HEK293 (cell line): ENCODE results near the gene ZNF79.

Experiments used
- CTCF ChIA-PET: fragments of 350-600 bp; formaldehyde crosslinking; extraction: SDS; loops from one replicate; lab custom pipeline; 2021; ENCODE audit warnings: antibody characterized with exemption; lab: Yijun Ruan, JAX
- POLR2A ChIA-PET: fragments of 300-600 bp; formaldehyde crosslinking; extraction: SDS; loops from one replicate; lab custom pipeline; 2020; ENCODE audit warnings: antibody characterized with exemption, inconsistent platforms; lab: Yijun Ruan, JAX
- H3K27ac ChIP-seq: fragments of 200-500 bp; sonication (Bioruptor generic); 2 replicates; pipeline ENCODE4 v1.5.1; 2014; ENCODE audit warnings: low read depth, low read length, control low read depth, inconsistent platforms; ENCODE audit errors: extremely low read depth
- H3K36me3 ChIP-seq, 2 experiments: fragments of 200-500 bp in 1 of 2; sonication (Bioruptor generic) in 1 of 2; 1 replicate in 1 of 2; 2 replicates in 1 of 2; pipeline ENCODE4 v1.5.1; 2014 to 2017; ENCODE audit warnings: inconsistent platforms in 2 of 2, low read length in 2 of 2; ENCODE audit not compliant: control insufficient read depth in 2 of 2, insufficient read depth in 1 of 2
- H3K4me1 ChIP-seq: fragments of 200-500 bp; sonication (Bioruptor generic); 2 replicates; pipeline ENCODE4 v1.5.1; 2014; ENCODE audit warnings: mild to moderate bottlenecking, low read length, inconsistent platforms; ENCODE audit not compliant: control insufficient read depth, insufficient read depth
- H3K4me3 ChIP-seq: 2 replicates; pipeline ENCODE4 v1.5.1; 2011; ENCODE audit warnings: low read depth, mild to moderate bottlenecking, control low read depth, low read length, moderate library complexity
- H3K9me3 ChIP-seq: fragments of 200-500 bp; sonication (Bioruptor generic); 2 replicates; pipeline ENCODE4 v1.5.1; 2014; ENCODE audit warnings: low read depth, low read length, inconsistent platforms; ENCODE audit not compliant: control insufficient read depth, insufficient read depth
- ATF2 ChIP-seq: fragments of 450-650 bp; formaldehyde crosslinking; IDR thresholded peaks from 2 replicates; pipeline ENCODE4 v1.5.1; 2016; ENCODE audit warnings: missing biosample characterization, missing genetic modification characterization, low read depth
- GLI2 ChIP-seq: fragments of 450-650 bp; formaldehyde crosslinking; IDR thresholded peaks from 2 replicates; pipeline ENCODE4; 2017; ENCODE audit warnings: missing biosample characterization, missing genetic modification characterization, low read depth, borderline replicate concordance
- IKZF3 ChIP-seq: fragments of 450-650 bp; IDR thresholded peaks from 2 replicates; pipeline ENCODE4 v1.5.0; 2018; ENCODE audit warnings: missing biosample characterization, mild to moderate bottlenecking, missing genetic modification characterization, moderate library complexity
- KLF8 ChIP-seq: fragments of 450-650 bp; formaldehyde crosslinking; IDR thresholded peaks from 2 replicates; pipeline ENCODE4 v1.5.1; 2016; ENCODE audit warnings: missing biosample characterization, missing genetic modification characterization
- MEIS1 ChIP-seq: sonication (generic); formaldehyde crosslinking; IDR thresholded peaks from 2 replicates; pipeline ENCODE4 v1.8.1; 2022; ENCODE audit warnings: missing genetic modification reagents, mild to moderate bottlenecking, borderline replicate concordance
- PRDM1 ChIP-seq: fragments of 450-650 bp; formaldehyde crosslinking; IDR thresholded peaks from 2 replicates; pipeline ENCODE4; 2016; ENCODE audit warnings: missing biosample characterization, missing genetic modification characterization
- REST ChIP-seq: fragments of 450-650 bp; formaldehyde crosslinking; IDR thresholded peaks from 2 replicates; pipeline ENCODE4 v1.5.1; 2016; ENCODE audit warnings: missing biosample characterization, missing genetic modification characterization
- TCF7L2 ChIP-seq: IDR thresholded peaks from 2 replicates; pipeline ENCODE4 v1.6.1; 2011; ENCODE audit warnings: low read depth, mild to moderate bottlenecking, inconsistent platforms, low read length, moderate library complexity, borderline replicate concordance
- YY2 ChIP-seq: fragments of 450-650 bp; formaldehyde crosslinking; IDR thresholded peaks from 2 replicates; pipeline ENCODE4 v1.5.1; 2016; ENCODE audit warnings: missing biosample characterization, missing genetic modification characterization
- ZBTB21 ChIP-seq: fragments of 450-650 bp; formaldehyde crosslinking; IDR thresholded peaks from 2 replicates; pipeline ENCODE4 v1.5.1; 2017; ENCODE audit warnings: missing biosample characterization, missing genetic modification characterization
- ZBTB48 ChIP-seq: fragments of 450-650 bp; formaldehyde crosslinking; IDR thresholded peaks from 2 replicates; pipeline ENCODE4 v1.5.1; 2016; ENCODE audit warnings: missing biosample characterization, missing genetic modification characterization
- ZBTB6 ChIP-seq: fragments of 450-650 bp; formaldehyde crosslinking; IDR thresholded peaks from 2 replicates; pipeline ENCODE4 v1.5.1; 2017; ENCODE audit warnings: missing biosample characterization, missing genetic modification characterization
- ZNF10 ChIP-seq: fragments of 450-650 bp; formaldehyde crosslinking; IDR thresholded peaks from 2 replicates; pipeline ENCODE4 v1.5.1; 2017; ENCODE audit warnings: missing biosample characterization, missing genetic modification characterization
- ZNF157 ChIP-seq: fragments of 450-650 bp; formaldehyde crosslinking; IDR thresholded peaks from 2 replicates; pipeline ENCODE4 v1.5.1; 2016; ENCODE audit warnings: missing biosample characterization, missing genetic modification characterization
- ZNF184 ChIP-seq: fragments of 450-650 bp; IDR thresholded peaks from 2 replicates; pipeline ENCODE4 v1.5.1; 2018; ENCODE audit warnings: missing biosample characterization, mild to moderate bottlenecking, missing genetic modification characterization
- ZNF202 ChIP-seq: fragments of 450-650 bp; formaldehyde crosslinking; IDR thresholded peaks from 2 replicates; pipeline ENCODE4 v1.5.1; 2016; ENCODE audit warnings: missing biosample characterization, missing genetic modification characterization, borderline replicate concordance
- ZNF335 ChIP-seq: fragments of 450-650 bp; formaldehyde crosslinking; conservative IDR thresholded peaks from 2 replicates; pipeline ENCODE4 v1.5.1; 2016; ENCODE audit warnings: missing biosample characterization, missing genetic modification characterization
- ZNF513 ChIP-seq: fragments of 450-650 bp; IDR thresholded peaks from 2 replicates; pipeline ENCODE4 v1.5.1; 2018; ENCODE audit warnings: missing biosample characterization, missing genetic modification characterization
- ZNF561 ChIP-seq: fragments of 450-650 bp; IDR thresholded peaks from 2 replicates; pipeline ENCODE4 v1.5.1; 2018; ENCODE audit warnings: missing biosample characterization, missing genetic modification characterization, borderline replicate concordance
- ZNF600 ChIP-seq: fragments of 450-650 bp; formaldehyde crosslinking; IDR thresholded peaks from 2 replicates; pipeline ENCODE4 v1.5.1; 2016; ENCODE audit warnings: missing biosample characterization, missing genetic modification characterization
- ZNF610 ChIP-seq: fragments of 450-650 bp; formaldehyde crosslinking; IDR thresholded peaks from 2 replicates; pipeline ENCODE4 v1.5.1; 2016; ENCODE audit warnings: missing biosample characterization, missing genetic modification characterization, borderline replicate concordance
- ZNF654 ChIP-seq: fragments of 450-650 bp; formaldehyde crosslinking; IDR thresholded peaks from 2 replicates; pipeline ENCODE4 v1.5.1; 2016; ENCODE audit warnings: low read depth, missing biosample characterization, missing genetic modification characterization
- ZNF704 ChIP-seq: fragments of 450-650 bp; formaldehyde crosslinking; IDR thresholded peaks from 2 replicates; pipeline ENCODE4 v1.5.1; 2016; ENCODE audit warnings: missing biosample characterization, missing genetic modification characterization
- ZNF76 ChIP-seq: fragments of 450-650 bp; formaldehyde crosslinking; IDR thresholded peaks from 2 replicates; pipeline ENCODE4; 2016; ENCODE audit warnings: low read depth, missing biosample characterization, missing genetic modification characterization, borderline replicate concordance
- ZNF830 ChIP-seq: fragments of 450-650 bp; IDR thresholded peaks from 2 replicates; pipeline ENCODE4 v1.5.0; 2018; ENCODE audit warnings: missing biosample characterization, missing genetic modification characterization, low read depth, mild to moderate bottlenecking, moderate library complexity

Gene ZNF79

GRCh38 chr9:127446713-127447415 lies 22.7 kb downstream of the ZNF79 start:
- POLR2A ChIA-PET, result interaction anchor here (0.7 to 2.4 kb wide), 6 partner anchors 12 to 222 kb away, joined by 3 to 10 read pairs (median 5); partner anchors contain the start of gene ZNF79

GRCh38 chr9:127447416-127448111 lies 23.4 kb downstream of the ZNF79 start:
- Histone ChIP-seq H3K27ac (no peak overlapping the region), H3K4me3 (no peak overlapping the region)
- POLR2A ChIA-PET, result interaction anchor here (0.7 to 2.4 kb wide), 7 partner anchors 12 to 233 kb away, joined by 3 to 10 read pairs (median 5); partner anchors contain the start of gene ZNF79
- no peak for TF ChIP-seq GLI2 (tag by site-specific recombination)
- TF ChIP-seq YY2 (tag by site-specific recombination), result no peak
- TF ChIP-seq ZNF157 (tag by site-specific recombination), result no peak
- TF ChIP-seq MEIS1 (CRISPR knock-in tag), result no peak
- TF ChIP-seq ZBTB21 (tag by site-specific recombination), result peak; percentile 91
- no peak for TF ChIP-seq ZNF335 (tag by site-specific recombination)
- TF ChIP-seq ZNF202, result no peak
- TF ChIP-seq ZNF704 (tag by site-specific recombination), result no peak
- TF ChIP-seq REST (tag by site-specific recombination), result no peak

More at GRCh38 chr9:127446713-127447415, 22.7 kb downstream of the ZNF79 start:
- Histone ChIP-seq H3K9me3 (no peaks in the 10 kb centered on the region), H3K27ac (no peak overlapping the region), H3K36me3 (peaks cover 5 to 85% of the 10 kb centered on the region in 2 experiments; a peak in 2 of 3 replicates), H3K4me1 (no peaks in the 10 kb centered on the region), H3K4me3 (no peak overlapping the region)
- CTCF ChIA-PET, result interaction anchor here (0.6 to 0.7 kb wide), 2 partner anchors 87 to 226 kb away, joined by 3 to 6 read pairs; no protein-coding TSS in a partner anchor
- TF ChIP-seq IKZF3 (tag by site-specific recombination) (0 out of 2 replicates have a peak, but pooled peaks have one; percentile 10), ZNF513 (no peak), ZNF610 (tag by site-specific recombination) (no peak), ZNF184 (tag by site-specific recombination) (0 out of 2 replicates have a peak, but pooled peaks have one; percentile 10), ZNF76 (tag by site-specific recombination) (0 out of 2 replicates have a peak, but pooled peaks have one; percentile 22), ATF2 (tag by site-specific recombination) (no peak), ZNF561 (tag by site-specific recombination) (no peak), PRDM1 (peak; percentile 47), ZNF10 (tag by site-specific recombination) (peak; percentile 73), ZNF600 (tag by site-specific recombination) (0 out of 2 replicates have a peak, but pooled peaks have one; percentile 16), ZBTB6 (tag by site-specific recombination) (no peak), ZBTB48 (tag by site-specific recombination) (peak; percentile 30; the same call in 1 of the 2 replicates), TCF7L2 (no peak), ZNF830 (tag by site-specific recombination) (no peak), ZNF654 (tag by site-specific recombination) (no peak), KLF8 (tag by site-specific recombination) (no peak)

More at GRCh38 chr9:127447416-127448111, 23.4 kb downstream of the ZNF79 start:
- CTCF ChIA-PET, result interaction anchor here (0.6 to 0.7 kb wide), 2 partner anchors 88 to 227 kb away, joined by 3 to 6 read pairs; no protein-coding TSS in a partner anchor
- H3K9me3 ChIP-seq, result no peaks in the 10 kb centered on the region
- H3K4me1 ChIP-seq, result no peaks in the 10 kb centered on the region
- H3K36me3 ChIP-seq, result peaks cover 5 to 81% of the 10 kb centered on the region in 2 experiments; a peak in 2 of 3 replicates
